NT2/D1 (cell line): ENCODE data around the gene SAMD13.

Source experiments
- DNase-seq: peaks from one replicate; pipeline ENCODE4 v3.0.0-alpha.2; 2011; ENCODE audit warnings: low read depth, low spot score
- H3K27me3 ChIP-seq: 2 replicates; pipeline ENCODE4 v1.6.0; 2011; ENCODE audit warnings: mild to moderate bottlenecking; ENCODE audit not compliant: insufficient read length, insufficient read depth
- H3K36me3 ChIP-seq: 2 replicates; pipeline ENCODE4 v1.6.1; 2011; ENCODE audit warnings: mild to moderate bottlenecking, low read length, mixed read lengths; ENCODE audit not compliant: insufficient read depth, insufficient read length
- H3K4me1 ChIP-seq: 2 replicates; pipeline ENCODE4 v1.5.1; 2011; ENCODE audit not compliant: insufficient read depth, insufficient read length
- H3K4me3 ChIP-seq: 2 replicates; pipeline ENCODE4 v1.5.1; 2011; ENCODE audit warnings: low read depth; ENCODE audit not compliant: insufficient read length
- H3K9ac ChIP-seq: 2 replicates; pipeline ENCODE4 v1.6.0; 2011; ENCODE audit warnings: low read depth; ENCODE audit not compliant: insufficient read length
- H3K9me3 ChIP-seq: 2 replicates; pipeline ENCODE4 v1.5.1; 2011; ENCODE audit warnings: mild to moderate bottlenecking, low read length; ENCODE audit not compliant: insufficient read depth
- SUZ12 ChIP-seq: IDR thresholded peaks from 2 replicates; pipeline ENCODE4 v1.6.1; 2011; ENCODE audit not compliant: insufficient read length, insufficient read depth; ENCODE audit errors: extremely low read depth
- YY1 ChIP-seq: IDR thresholded peaks from 2 replicates; pipeline ENCODE4 v1.6.1; 2011; ENCODE audit not compliant: insufficient read length, insufficient read depth
- ZNF274 ChIP-seq: IDR thresholded peaks from 2 replicates; pipeline ENCODE4 v1.6.1; 2011; ENCODE audit warnings: mild to moderate bottlenecking, low read depth, low read length

Gene SAMD13

DNA sequence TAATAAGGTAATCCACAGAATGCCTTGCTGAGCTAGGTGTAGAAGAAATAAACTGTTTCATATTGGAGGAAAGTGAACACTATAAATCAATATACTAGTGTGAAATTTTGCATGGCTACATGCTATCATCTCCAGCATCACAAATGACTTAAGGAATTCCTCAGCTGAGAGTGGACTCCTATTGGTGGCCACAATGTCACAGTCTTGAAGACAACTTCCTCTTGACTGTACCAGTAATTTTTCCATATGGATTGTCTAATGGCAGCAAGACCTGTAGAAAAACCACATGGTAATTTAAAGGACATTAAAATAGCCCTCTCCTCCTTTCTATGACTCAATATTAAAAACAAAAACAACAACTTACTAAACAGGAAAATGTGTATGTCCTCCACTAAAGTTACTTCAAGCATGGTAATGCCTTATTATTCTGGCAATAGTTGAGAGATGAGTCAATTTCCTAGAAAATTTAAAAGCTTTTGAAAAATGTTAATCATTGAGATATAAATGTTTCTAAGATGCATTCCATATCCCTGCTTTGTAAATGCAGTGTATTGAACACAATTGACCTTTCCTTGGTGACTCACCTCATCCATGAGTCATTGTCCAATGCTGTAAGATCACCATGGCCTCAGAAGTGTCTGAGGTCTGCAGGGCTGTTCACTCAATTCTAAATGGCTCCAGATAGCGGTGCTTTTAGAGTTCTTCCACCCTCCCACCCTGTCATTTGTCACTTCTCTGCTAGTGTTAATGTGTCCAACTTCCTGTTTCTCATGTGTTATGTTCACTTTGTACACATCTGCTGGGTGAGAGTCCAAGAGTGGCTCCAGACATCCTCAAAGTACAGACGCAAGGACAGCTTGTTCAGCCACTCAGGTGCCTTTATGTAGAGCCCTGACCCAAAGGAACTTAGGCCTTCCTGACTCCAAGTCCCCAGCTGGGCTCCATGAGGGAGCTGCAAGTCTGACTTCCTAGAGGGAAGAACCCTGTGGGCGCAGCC is 64.0 kb downstream of the SAMD13 start:
- Histone ChIP-seq H3K4me3 (no peak overlapping the region), H3K36me3 (no peaks in the 10 kb centered on the region), H3K27me3 (no peaks in the 10 kb centered on the region), H3K9me3 (no peaks in the 10 kb centered on the region), H3K4me1 (no peaks in the 10 kb centered on the region), H3K9ac (no peak overlapping the region)
- no peak for DNase-seq
- no peak for TF ChIP-seq ZNF274
- TF ChIP-seq YY1: no peak
- TF ChIP-seq SUZ12: no peak

DNA sequence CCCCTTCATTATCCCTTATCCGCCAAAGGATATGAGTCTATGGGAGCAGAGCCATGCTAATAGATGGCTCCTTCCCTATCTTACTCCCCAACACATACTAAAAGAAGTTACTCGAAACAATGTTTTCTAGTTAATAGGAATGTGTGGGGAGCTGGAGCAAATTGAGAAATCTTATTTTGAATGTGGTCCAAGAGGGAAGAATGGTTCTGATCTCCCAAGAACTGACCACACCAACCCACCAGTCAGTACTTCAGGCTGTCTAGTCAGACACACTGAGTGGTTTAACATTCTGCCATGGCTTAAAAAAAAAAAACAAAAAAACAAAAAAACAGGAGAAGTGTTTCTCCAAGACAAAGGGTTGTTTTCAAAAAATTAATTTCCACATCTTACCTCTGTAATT is 65.3 kb downstream of the SAMD13 start:
- no peak for DNase-seq
- Histone ChIP-seq H3K9ac (no peak overlapping the region), H3K9me3 (no peaks in the 10 kb centered on the region)

DNA sequence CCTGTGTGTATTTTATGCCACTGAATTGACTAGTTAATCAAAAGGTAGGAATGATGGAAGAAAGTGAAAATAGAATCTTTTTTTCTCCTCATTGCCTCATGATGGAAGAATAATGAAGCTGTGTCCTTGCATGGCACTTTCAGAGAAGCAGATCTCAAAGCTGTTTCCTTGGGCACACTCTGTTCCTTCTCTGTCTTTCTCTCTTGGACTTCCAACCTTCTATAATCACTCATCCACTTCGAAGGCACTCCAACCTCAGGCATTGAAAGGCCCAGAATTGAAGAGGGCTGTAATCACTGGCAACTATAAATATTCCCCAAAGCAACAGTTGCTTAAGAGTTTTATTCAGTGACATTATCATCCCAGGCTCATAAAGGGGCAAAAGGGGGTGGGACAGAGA is 65.7 kb downstream of the SAMD13 start:
- TF ChIP-seq SUZ12: no peak
- no peak for TF ChIP-seq YY1
- no peak for TF ChIP-seq ZNF274
- DNase-seq: no peak
- H3K9ac ChIP-seq: no peak overlapping the region
- no peaks in the 10 kb centered on the region for H3K9me3 ChIP-seq
- H3K36me3 ChIP-seq: no peaks in the 10 kb centered on the region
- no peak overlapping the region for H3K4me3 ChIP-seq
- H3K27me3 ChIP-seq: no peaks in the 10 kb centered on the region
- no peaks in the 10 kb centered on the region for H3K4me1 ChIP-seq

More for the DNA sequence above, 65.3 kb downstream of the SAMD13 start:
- H3K4me3 ChIP-seq: no peak overlapping the region
- H3K36me3 ChIP-seq: no peaks in the 10 kb centered on the region
- H3K27me3 ChIP-seq: no peaks in the 10 kb centered on the region
- H3K4me1 ChIP-seq: no peaks in the 10 kb centered on the region
- TF ChIP-seq ZNF274 (no peak), YY1 (no peak), SUZ12 (no peak)

DNA sequence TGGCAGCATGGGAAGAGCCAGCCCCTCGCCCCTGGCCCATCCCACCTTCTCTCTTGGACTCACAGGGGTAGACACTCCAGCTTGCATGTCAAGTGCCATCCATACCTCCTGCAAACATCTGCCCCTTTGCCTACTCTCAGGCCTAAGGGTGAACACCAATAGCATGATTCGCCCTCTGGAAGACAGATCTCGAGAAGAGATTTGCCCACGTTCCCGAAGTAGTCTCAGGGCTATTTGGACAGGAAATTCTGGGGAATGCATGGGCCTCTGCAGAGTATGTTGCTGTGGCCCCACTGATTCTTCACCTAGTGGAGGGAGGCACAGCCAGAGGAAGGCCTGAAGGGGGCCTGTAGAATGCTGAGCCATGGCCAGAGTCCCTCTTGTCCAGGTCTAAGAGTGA is 66.9 kb downstream of the SAMD13 start:
- no peaks in the 10 kb centered on the region for H3K9me3 ChIP-seq
- no peak for DNase-seq
- no peak overlapping the region for H3K4me3 ChIP-seq
- H3K4me1 ChIP-seq: no peaks in the 10 kb centered on the region
- no peak overlapping the region for H3K9ac ChIP-seq
- TF ChIP-seq ZNF274 (no peak), YY1 (no peak), SUZ12 (no peak)
- no peaks in the 10 kb centered on the region for H3K36me3 ChIP-seq
- no peaks in the 10 kb centered on the region for H3K27me3 ChIP-seq

DNA sequence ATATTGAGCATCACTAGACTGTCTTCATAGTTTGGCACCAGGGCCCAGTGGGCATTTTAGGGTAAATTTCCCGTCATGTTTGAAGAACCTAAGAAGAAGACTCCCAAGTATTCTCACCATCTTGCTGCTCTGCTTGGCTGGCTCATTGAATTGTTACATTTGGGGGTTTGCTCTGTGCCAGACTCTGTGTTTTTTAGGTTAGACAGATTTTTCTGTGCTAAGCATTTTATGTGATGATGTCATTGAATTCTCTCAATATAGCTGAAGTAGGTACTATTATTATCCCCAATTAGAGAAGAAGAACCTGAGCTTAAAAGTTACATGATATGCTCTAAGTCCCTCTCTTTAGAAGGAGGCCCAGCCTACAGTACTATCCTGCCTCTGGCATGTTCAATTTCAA is 68.8 kb downstream of the SAMD13 start:
- Histone ChIP-seq H3K4me1 (no peaks in the 10 kb centered on the region), H3K36me3 (no peaks in the 10 kb centered on the region), H3K9ac (no peak overlapping the region), H3K27me3 (no peaks in the 10 kb centered on the region), H3K9me3 (no peaks in the 10 kb centered on the region), H3K4me3 (no peak overlapping the region)
- TF ChIP-seq SUZ12 (no peak), ZNF274 (no peak), YY1 (no peak)
- DNase-seq: no peak

DNA sequence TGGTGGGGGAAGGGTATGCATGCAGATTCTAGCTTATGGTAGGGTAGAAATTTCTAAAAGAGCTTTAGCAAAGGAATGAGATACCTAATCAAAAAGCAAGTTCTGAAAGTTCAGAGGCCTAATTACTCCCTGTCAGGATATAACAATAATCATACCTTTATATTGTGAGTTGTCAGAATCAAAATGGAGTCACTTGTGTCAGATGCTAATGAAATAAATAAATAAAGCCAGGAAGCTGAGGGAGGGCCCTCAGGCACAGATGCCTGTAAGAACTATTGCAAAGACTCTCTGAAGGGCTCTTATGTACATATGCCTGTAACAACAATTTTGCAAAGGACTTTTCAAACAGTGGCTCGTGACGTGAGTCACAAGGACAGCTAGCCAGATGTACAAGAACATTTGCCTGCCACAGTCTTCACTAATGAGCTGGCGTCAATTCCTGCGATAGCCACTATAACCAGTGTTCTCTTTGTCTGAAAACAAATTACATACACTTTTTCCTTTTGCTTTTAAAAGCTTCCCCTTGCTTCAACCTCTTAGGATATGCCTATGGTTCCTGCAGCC is 69.4 kb downstream of the SAMD13 start:
- no peak for TF ChIP-seq ZNF274
- no peak for TF ChIP-seq SUZ12
- TF ChIP-seq YY1: no peak
- DNase-seq: no peak
- Histone ChIP-seq H3K9ac (no peak overlapping the region), H3K9me3 (no peaks in the 10 kb centered on the region), H3K36me3 (no peaks in the 10 kb centered on the region), H3K27me3 (no peaks in the 10 kb centered on the region), H3K4me1 (no peaks in the 10 kb centered on the region), H3K4me3 (no peak overlapping the region)

DNA sequence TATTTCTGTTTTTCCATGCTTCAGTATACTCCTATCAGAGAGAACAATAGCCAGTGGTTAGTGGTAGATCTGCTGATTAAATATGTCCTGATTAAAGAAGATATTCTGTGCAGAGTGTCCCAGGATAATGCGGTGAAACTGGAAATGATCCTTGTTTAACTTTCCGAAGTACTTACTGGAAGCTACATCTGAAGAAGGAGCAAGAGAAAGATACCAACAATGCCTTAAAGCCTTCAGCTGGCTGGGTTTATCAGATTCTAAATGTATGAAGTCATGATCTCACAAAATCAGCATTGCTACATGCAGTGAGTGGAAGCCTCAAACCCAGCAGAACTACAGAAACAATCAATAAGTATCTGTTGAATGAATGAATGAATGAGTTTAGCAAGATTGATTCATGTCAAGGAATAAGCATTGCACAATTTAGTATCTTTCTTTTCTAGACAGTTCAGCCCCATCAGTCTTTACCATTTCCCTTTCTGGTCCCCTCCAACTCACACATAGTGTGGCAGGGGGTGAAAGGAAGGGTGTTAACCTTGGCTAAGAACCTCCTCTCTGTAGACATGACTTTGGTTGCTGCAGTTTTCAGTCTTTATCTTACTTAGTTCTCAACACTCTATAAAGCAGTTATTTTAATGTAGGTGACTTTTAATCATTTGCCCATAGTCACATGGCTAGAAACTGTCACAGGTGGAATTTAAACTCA is 72.1 kb downstream of the SAMD13 start:
- TF ChIP-seq SUZ12 (no peak), YY1 (no peak), ZNF274 (no peak)
- Histone ChIP-seq H3K9ac (no peak overlapping the region), H3K9me3 (no peaks in the 10 kb centered on the region), H3K36me3 (no peaks in the 10 kb centered on the region), H3K4me3 (no peak overlapping the region), H3K27me3 (no peaks in the 10 kb centered on the region), H3K4me1 (no peaks in the 10 kb centered on the region)
- DNase-seq: no peak
